Mononuclear cell (primary cell): ENCODE measurements around the gene MBTPS2. TPM values are rescaled to one million over a fixed set of nuclear protein-coding genes. Genes with fewer than 3 reads are reported as not detected.
"Not testable (repeated sequence)": the region's sequence is repeated elsewhere in the genome, so short reads cannot be mapped to it uniquely, and the experiment has no call there.

Source experiments
- H3K27me3 ChIP-seq: 2 replicates; pipeline ENCODE4 v1.6.0; 2011; ENCODE audit warnings: low read length, control low read depth; ENCODE audit not compliant: insufficient read depth
- H3K4me1 ChIP-seq: 2 replicates; pipeline ENCODE4 v1.5.1; 2011; ENCODE audit warnings: mild to moderate bottlenecking, low read length, control low read depth; ENCODE audit not compliant: insufficient read depth
- H3K4me3 ChIP-seq: 2 replicates; pipeline ENCODE4 v1.5.1; 2011; ENCODE audit warnings: mild to moderate bottlenecking, low read length, moderate library complexity
- H3K9me3 ChIP-seq: 2 replicates; pipeline ENCODE4 v1.5.1; 2011; ENCODE audit warnings: low read depth, mild to moderate bottlenecking, control low read depth, low read length
- total RNA-seq: library from RNA; depleted of rRNA; stranded (reverse); fragments of >200 nt; gene quantifications from one replicate; pipeline ENCODE4 v1.2.3, GENCODE V29; 2012

MBTPS2 gene
- total RNA-seq, 1 donor = 4.7 TPM

DNA sequence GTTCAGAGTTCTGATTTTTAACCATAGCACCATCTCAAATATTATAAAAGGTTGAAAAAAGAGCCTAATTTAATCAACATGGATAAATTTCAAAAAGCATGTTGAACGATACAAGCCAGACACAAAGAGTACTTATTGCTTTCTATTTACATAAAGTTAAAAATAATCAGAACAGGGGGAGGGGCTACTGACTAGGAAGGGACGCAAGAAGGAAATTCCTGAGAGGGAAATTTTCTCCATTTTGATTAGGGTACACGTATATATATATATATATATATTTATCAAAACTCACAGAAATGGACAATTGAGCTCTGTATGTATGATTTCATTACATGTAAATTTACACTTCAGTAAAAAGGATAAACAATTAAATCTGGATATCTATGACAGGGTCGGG, 482 bp upstream of the MBTPS2 start:
- Histone ChIP-seq H3K27me3 (no peaks in the 10 kb centered on the region), H3K9me3 (no peaks in the 10 kb centered on the region), H3K4me1 (peaks cover 10% of the 10 kb centered on the region), H3K4me3 (peak overlapping the region; percentile 66)

DNA sequence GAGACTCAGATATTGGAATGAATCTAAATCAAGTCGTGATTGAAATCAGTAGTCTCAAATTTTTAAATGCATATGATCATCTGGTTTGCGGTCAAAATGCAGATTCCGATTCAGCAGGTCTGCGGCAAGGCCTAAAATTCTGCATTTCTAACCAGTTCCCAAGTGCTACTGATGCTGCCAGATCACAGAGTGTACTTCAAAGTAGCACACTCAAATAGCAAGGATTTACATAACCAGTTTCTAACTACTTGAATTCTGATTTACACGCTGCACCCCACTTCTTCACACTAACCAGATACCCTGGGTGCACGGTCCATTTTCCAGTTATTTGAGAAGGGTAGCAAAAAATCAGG, 752 bp downstream of the MBTPS2 start:
- peak overlapping the region; percentile 66 for H3K4me3 ChIP-seq
- peaks cover 10% of the 10 kb centered on the region for H3K4me1 ChIP-seq
- H3K27me3 ChIP-seq = no peaks in the 10 kb centered on the region
- H3K9me3 ChIP-seq = no peaks in the 10 kb centered on the region

DNA sequence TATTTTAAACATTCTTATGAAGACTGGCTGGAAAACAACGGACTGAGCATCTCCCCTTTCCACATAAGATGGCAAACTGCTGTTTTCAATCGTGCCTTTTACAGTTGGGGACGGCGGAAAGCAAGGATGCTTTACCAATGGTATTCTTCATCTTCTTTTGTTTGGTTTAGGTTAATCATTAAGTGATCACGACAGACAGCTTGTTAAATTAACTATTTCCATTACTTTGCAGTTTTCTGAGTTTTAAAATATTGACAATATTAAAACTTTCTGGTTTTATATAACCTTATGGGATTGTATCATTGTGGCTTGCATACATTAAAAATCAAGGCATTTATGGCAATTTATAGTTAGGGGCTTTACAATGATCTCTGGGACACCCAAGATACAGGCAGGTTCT, 3.8 kb downstream of the MBTPS2 start:
- no peak overlapping the region for H3K4me3 ChIP-seq
- no peaks in the 10 kb centered on the region for H3K27me3 ChIP-seq
- no peaks in the 10 kb centered on the region for H3K9me3 ChIP-seq
- H3K4me1 ChIP-seq = peaks cover 10% of the 10 kb centered on the region

DNA sequence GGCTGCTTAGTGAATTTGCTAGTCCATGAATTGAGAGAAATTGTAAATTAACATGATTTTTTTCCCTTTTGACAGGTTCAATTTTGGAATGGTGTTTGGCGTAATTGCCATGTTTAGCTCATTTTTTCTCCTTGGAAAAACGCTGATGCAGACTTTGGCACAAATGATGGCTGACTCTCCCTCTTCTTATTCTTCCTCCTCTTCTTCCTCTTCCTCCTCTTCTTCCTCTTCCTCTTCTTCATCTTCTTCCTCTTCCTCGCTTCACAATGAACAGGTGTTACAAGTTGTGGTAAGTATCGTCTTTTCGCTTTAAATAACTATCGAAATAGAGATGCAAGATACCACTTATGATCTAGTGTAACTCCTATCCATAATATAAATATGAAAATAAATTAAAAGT, 5.7 kb downstream of the MBTPS2 start:
- H3K27me3 ChIP-seq = no peaks in the 10 kb centered on the region
- no peaks in the 10 kb centered on the region for H3K9me3 ChIP-seq
- H3K4me1 ChIP-seq = peaks cover 9% of the 10 kb centered on the region
- H3K4me3 ChIP-seq = no peak overlapping the region

DNA sequence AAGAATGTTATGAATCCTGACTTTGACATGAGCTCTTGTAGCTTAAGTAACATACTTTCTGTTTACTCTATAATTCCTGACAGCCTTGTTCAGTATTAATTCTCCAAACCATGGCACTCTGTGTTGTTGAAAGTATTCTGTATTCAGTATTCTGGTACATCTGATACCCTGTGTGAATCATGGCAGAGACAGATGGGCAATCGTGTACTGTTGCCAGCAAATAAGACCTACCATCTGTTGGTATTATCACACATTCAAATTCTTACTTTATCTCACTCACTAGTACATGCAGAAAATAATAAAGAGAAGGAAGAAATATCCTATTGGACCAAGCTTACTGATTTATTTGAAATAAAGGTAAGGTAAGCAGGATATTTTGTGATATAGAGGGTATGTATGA, 7.9 kb downstream of the MBTPS2 start:
- no peak overlapping the region for H3K4me3 ChIP-seq
- no peaks in the 10 kb centered on the region for H3K27me3 ChIP-seq
- H3K4me1 ChIP-seq = no peaks in the 10 kb centered on the region
- H3K9me3 ChIP-seq = no peaks in the 10 kb centered on the region

DNA sequence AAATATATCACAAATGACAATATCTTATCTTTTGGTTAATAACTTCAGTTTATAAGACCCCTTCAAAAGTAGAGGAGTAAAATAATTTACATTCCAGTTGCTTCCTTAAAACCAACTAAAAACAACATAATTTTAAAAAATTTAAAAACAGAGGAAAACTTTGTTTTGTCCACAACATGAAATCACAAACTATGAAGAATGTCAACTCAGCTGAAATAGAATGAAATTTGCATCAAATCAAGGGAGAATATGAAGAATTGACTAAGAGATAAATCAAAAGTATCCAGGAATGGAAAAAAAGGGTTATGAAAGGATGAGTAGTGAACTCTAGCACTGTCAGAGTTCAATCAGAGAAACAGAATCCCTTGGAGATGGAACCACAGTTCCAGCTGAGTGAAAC, 14.2 kb downstream of the MBTPS2 start:
- no peaks in the 10 kb centered on the region for H3K4me1 ChIP-seq
- H3K4me3 ChIP-seq = no peak overlapping the region

DNA sequence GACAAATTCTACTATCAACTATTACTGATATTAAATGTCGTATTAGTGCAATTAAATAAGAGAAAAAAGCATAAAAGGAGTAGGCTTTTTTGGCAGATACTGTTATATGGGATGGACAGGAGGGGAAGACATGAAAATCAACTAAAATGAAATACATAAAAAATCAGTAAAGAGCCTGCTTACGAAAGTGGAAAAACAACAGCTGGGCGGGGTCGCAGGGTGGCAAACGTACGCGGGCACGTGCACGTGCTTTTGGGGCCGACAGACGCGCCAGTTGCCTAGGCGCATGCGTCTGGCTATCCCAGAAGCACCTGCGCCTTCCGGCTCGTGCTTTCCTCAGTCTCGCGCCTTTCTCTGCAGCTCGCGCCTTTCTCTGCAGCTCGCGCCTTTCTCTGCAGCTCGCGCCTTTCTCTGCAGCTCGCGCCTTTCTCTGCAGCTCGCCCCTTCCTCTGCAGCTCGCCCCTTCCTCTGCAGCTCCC, 16.6 kb downstream of the MBTPS2 start, which contains the start of gene YY2:
YY2 (plus strand) TSS at position 51 of the 479 bp plus-strand sequence. CDS start 498 bp downstream, outside the sequence.
- no peaks in the 10 kb centered on the region for H3K4me1 ChIP-seq
- H3K27me3 ChIP-seq = no peaks in the 10 kb centered on the region
- no peaks in the 10 kb centered on the region for H3K9me3 ChIP-seq
- no peak within 1 kb of the TSS for H3K4me3 ChIP-seq

More for the DNA sequence above, 14.2 kb downstream of the MBTPS2 start:
- Histone ChIP-seq H3K27me3 (no peaks in the 10 kb centered on the region), H3K9me3 (no peaks in the 10 kb centered on the region)

DNA sequence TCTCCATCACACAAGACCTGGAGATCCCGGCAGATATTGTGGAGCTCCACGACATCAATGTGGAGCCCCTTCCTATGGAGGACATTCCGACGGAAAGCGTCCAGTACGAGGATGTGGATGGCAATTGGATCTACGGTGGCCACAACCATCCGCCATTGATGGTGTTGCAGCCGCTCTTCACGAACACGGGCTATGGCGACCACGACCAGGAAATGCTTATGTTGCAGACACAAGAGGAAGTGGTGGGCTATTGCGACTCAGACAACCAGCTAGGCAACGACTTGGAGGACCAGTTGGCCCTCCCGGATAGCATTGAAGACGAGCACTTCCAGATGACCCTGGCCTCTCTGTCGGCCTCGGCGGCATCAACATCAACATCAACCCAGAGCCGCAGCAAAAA, 17.1 kb downstream of the MBTPS2 start:
- no peak overlapping the region for H3K4me3 ChIP-seq
- no peaks in the 10 kb centered on the region for H3K4me1 ChIP-seq
- H3K27me3 ChIP-seq = no peaks in the 10 kb centered on the region
- no peaks in the 10 kb centered on the region for H3K9me3 ChIP-seq

DNA sequence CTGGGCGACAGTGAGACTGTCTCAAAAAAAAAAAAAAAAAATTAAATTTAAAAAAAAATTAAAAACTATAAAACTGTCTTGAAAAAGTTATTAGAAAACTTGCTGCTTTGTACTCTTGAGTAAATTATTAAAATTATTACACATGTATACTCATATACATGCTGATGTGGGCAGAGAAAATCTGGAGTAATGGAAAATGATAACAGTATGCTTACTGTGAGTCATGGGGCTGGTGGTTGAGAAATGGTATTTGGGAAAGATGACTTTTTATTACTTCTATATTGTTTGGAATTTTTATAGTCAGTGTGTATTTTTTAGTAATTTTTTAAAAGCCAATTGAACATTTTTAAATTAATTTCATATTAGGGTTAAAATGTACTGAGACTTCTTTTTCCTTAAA, 23.8 kb downstream of the MBTPS2 start:
- no peak overlapping the region for H3K4me3 ChIP-seq
- no peaks in the 10 kb centered on the region for H3K4me1 ChIP-seq
- H3K27me3 ChIP-seq = no peaks in the 10 kb centered on the region
- no peaks in the 10 kb centered on the region for H3K9me3 ChIP-seq

DNA sequence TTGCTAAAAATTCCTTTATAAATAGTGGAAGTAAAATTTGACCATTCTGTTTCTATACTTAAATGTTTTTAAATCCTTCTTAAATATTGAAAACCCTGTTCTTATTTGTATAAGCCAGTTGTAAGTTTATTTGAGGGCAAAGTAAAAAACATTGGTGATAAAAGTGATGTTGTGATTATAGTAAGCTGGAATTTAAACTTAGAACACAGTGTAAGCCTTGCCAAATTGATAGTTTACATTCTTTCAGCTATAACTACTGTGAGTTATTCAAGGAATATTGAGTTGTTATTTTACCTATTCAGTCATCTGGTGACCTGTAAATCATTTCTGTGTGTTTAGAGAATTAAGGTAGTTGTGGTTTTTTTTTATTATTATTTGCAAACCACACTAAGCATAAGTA, 26.0 kb downstream of the MBTPS2 start:
- no peak overlapping the region for H3K4me3 ChIP-seq
- H3K27me3 ChIP-seq = no peaks in the 10 kb centered on the region
- no peaks in the 10 kb centered on the region for H3K9me3 ChIP-seq
- no peaks in the 10 kb centered on the region for H3K4me1 ChIP-seq

DNA sequence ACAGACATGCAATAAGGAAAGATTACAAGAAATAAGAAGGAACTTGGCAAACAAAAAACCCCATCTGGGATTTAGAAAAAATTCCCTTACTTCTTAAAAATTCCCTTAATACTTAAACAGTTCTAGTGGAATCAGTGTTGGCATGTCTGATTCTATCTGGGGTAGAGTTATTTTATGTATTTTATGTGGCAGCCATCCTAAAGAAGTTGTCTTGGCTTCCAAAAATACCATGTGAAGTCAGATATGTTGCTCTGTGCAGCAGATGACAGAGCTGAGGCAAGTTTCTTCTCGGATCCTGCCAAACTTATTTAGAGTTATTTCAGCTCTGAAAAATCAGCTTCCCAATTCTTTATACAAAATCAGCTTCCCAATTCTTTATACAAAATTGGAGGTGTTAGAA, 31.1 kb downstream of the MBTPS2 start:
- no peaks in the 10 kb centered on the region for H3K4me1 ChIP-seq

DNA sequence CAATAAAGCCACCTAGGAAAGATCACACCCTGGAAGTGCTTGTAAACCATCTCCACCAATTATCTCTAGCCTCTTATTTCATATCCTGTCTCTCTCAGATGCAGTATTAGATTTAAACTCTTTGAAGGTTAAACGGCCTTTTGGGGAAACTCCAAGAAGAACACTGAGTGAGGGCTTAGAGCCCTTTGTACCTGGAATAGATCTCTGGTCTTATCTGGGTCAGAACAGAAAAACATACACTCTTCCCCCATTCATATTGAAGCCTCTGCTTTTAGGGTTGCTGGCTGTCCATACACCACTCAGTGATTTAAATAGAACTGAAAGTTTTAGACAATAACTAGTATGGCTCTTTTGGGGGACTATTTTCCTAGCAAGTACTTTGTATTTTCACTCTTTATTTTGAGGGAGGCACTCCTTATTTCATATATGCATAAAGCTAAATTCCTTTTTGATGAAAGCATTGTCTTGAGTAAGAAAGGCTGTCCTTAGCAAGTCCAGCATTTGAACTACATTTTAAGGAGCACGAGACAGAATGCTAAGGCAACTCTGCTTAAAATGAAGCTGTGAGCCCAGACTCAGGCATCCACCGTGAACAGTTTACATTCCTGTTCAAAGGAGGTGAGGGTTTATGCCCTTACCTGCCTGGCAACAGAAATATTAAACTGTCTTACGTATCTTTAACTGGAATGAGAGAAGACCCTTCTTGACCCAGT, 33.8 kb downstream of the MBTPS2 start:
- H3K27me3 ChIP-seq = no peaks in the 10 kb centered on the region
- H3K4me1 ChIP-seq = no peaks in the 10 kb centered on the region
- H3K9me3 ChIP-seq = no peaks in the 10 kb centered on the region
- H3K4me3 ChIP-seq = no peak overlapping the region

More for the DNA sequence above, 31.1 kb downstream of the MBTPS2 start:
- no peaks in the 10 kb centered on the region for H3K27me3 ChIP-seq
- H3K4me3 ChIP-seq = no peak overlapping the region
- H3K9me3 ChIP-seq = no peaks in the 10 kb centered on the region

DNA sequence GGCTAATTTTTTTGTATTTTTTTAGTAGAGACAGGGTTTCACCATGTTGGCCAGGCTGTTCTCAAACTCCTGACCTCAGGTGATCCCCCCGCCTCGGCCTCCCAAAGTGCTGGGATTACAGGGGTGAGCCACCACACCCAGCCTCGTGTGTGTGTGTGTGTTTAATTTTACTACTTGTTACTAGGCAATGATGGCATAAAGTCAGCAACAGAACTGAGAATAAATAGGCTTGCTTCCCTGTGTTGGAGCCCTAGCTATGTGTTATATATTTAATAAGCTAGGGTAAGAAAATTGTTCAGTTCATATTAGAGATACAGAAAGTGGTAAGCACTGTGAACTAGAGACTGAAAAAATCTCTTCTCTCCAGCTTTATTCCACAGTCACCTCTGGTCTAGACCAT, 34.8 kb downstream of the MBTPS2 start:
- not testable (repeated sequence) for H3K4me1 ChIP-seq, H3K9me3 ChIP-seq, H3K27me3 ChIP-seq, H3K4me3 ChIP-seq

DNA sequence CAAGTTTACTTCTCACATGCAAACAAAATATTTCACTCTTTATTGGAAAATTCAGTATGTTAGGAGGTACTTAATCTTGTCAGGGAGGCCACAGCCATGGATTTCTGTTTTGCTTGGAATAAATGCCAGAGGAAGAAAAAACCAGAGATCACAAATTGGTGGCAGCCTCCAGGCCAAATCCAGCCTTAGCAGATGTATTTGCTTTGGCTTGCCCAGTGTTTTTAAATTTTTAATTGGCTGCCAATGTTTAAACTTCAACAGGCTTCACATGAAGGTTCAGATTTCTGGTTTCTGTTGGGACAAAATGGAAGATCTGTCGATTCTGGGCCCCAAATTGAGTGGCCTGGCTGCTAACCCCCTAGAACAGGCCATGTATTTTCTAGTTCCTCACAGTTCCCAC, 35.6 kb downstream of the MBTPS2 start:
- H3K9me3 ChIP-seq = no peaks in the 10 kb centered on the region
- no peak overlapping the region for H3K4me3 ChIP-seq
- H3K4me1 ChIP-seq = no peaks in the 10 kb centered on the region
- no peaks in the 10 kb centered on the region for H3K27me3 ChIP-seq

DNA sequence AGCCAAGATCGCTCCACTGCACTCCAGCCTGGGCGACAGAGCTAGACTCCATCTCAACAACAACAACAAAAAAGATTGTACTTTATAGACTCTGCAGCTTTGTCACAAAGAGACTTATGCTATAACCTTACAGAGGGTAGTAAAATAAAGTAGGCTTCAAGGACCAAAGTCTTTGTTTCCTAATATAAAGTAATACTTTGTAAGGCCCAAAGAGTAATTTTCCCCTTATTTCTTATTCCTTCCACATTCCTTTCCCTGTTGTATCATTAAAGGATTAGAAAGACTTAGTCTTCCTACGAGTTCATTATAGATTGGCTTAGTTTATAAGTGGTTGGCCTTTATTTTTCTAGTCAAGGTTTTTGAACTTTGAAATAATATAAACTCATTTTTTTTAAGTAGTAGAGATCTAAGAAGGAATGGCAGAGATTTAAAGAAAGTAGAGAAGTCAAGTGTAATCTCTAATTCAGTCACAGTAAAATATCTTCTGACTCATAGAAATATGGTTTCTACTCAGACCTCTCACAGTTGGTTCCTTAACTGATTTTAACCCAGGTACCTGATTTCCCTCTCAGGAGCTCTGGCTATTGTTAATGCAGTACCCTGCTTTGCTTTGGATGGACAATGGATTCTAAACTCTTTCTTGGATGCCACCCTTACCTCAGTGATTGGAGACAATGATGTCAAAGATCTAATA, 42.6 kb downstream of the MBTPS2 start:
- Histone ChIP-seq H3K4me3 (no peak overlapping the region), H3K27me3 (no peaks in the 10 kb centered on the region), H3K9me3 (no peaks in the 10 kb centered on the region)

DNA sequence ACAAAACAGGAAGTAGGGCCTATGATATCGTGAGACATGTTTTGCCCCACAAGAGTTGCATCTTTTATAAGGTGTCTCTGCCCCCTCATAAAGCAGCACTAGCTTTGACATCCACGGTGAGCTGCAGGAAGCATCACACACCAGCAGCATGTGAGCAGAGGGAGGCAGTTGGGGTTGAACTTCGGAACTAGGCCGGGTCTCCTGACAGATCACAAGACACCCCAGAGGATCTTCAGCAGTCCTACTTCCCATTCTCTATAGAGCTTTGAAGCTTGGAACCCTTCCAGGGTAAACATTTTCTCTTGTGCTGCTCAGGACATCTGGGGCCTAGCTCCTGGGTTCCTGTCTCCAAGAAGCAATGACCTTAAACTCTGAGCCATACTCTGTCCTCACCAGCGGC, 43.8 kb downstream of the MBTPS2 start:
- Histone ChIP-seq H3K27me3 (no peaks in the 10 kb centered on the region), H3K4me1 (no peaks in the 10 kb centered on the region), H3K4me3 (no peak overlapping the region), H3K9me3 (no peaks in the 10 kb centered on the region)

More for the DNA sequence above, 42.6 kb downstream of the MBTPS2 start:
- no peaks in the 10 kb centered on the region for H3K4me1 ChIP-seq
